T-cell (primary cell): ENCODE results near the gene RYR2. TPM values are rescaled to one million over a fixed set of nuclear protein-coding genes. Genes with fewer than 3 reads are reported as not detected.
"Not testable (repeated sequence)": the region's sequence is repeated elsewhere in the genome, so short reads cannot be mapped to it uniquely, and the experiment has no call there.

Experiments
- ATAC-seq, 4 experiments: fragments of 200-7000 bp in 3 of 4; fragments of 150-1000 bp in 1 of 4; cut with Tn5 transposase; replicated peaks in 1 of 4; 1 replicate in 3 of 4; 2 replicates in 1 of 4; pipeline ENCODE4 v1.10.0; 2021; ENCODE audit warnings: moderate library complexity in 3 of 4, mild to moderate bottlenecking in 2 of 4, moderate number of reproducible peaks in 1 of 4
- CTCF ChIA-PET, 2 donors: fragments of 300-600 bp; sonication (Branson Sonifier 250); formaldehyde crosslinking; loops; one replicate each; lab custom pipeline; 2022; ENCODE audit warnings: antibody characterized with exemption in 2 of 2; lab: Charles Lee
- POLR2A ChIA-PET, 2 donors: fragments of 300-600 bp; sonication (Branson Sonifier 250); formaldehyde crosslinking; loops; one replicate each; lab custom pipeline; 2022; ENCODE audit warnings: antibody characterized with exemption in 2 of 2; lab: Charles Lee
- DNase-seq, 35 experiments: peaks; one replicate each; pipeline versions ENCODE4 v3.0.0 to v3.0.0-alpha.2; 2013 to 2023
- H3K27ac ChIP-seq: one replicate; pipeline ENCODE4 v1.5.1; 2013; ENCODE audit warnings: low read length
- H3K27me3 ChIP-seq, 2 experiments: replicated peaks in 1 of 2; 1 replicate in 1 of 2; 2 replicates in 1 of 2; pipeline versions ENCODE4 v1.6.1 to v1.7.0; 2013; ENCODE audit warnings: low read length in 1 of 2, mixed read lengths in 1 of 2; ENCODE audit not compliant: control insufficient read depth in 2 of 2, insufficient read depth in 2 of 2; ENCODE audit errors: extremely low read depth in 1 of 2
- H3K36me3 ChIP-seq, 2 donors: 1 replicate in 1 of 2; 2 replicates in 1 of 2; pipeline versions ENCODE4 v1.6.1 to v1.7.0; 2013; ENCODE audit warnings: low read length in 1 of 2; ENCODE audit not compliant: control insufficient read depth in 2 of 2, insufficient read depth in 1 of 2; ENCODE audit errors: extremely low read depth in 1 of 2
- H3K4me1 ChIP-seq, 2 experiments: 1 replicate in 1 of 2; 2 replicates in 1 of 2; pipeline versions ENCODE4 v1.6.1 to v1.7.0; 2013; ENCODE audit warnings: low read length in 2 of 2, mixed read lengths in 1 of 2; ENCODE audit not compliant: insufficient read depth in 2 of 2, control insufficient read depth in 1 of 2; ENCODE audit errors: extremely low read depth in 1 of 2
- H3K4me3 ChIP-seq, 2 donors: 1 replicate in 1 of 2; 2 replicates in 1 of 2; pipeline versions ENCODE4 v1.5.1 to v1.7.0; 2013; ENCODE audit warnings: mild to moderate bottlenecking in 2 of 2, low read length in 1 of 2, moderate library complexity in 1 of 2; ENCODE audit not compliant: control insufficient read depth in 1 of 2; ENCODE audit errors: extremely low read depth in 1 of 2
- H3K9me3 ChIP-seq: 2 replicates; pipeline ENCODE4 v1.7.0; 2013
- H3K27ac Mint-ChIP-seq, 2 donors: one replicate each; pipeline ENCODE4 v1.8.0; 2020 to 2021; ENCODE audit warnings: mild to moderate bottlenecking in 2 of 2, mixed read lengths in 2 of 2
- H3K27me3 Mint-ChIP-seq, 2 donors: one replicate each; pipeline ENCODE4 v1.8.0; 2021 to 2022; ENCODE audit warnings: mixed read lengths in 2 of 2
- H3K36me3 Mint-ChIP-seq: one replicate; pipeline ENCODE4 v1.8.0; 2021; ENCODE audit warnings: mixed read lengths
- H3K4me1 Mint-ChIP-seq, 3 donors: one replicate each; pipeline ENCODE4 v1.8.0; 2020 to 2022; ENCODE audit warnings: mixed read lengths in 3 of 3, mild to moderate bottlenecking in 1 of 3
- H3K4me3 Mint-ChIP-seq, 3 donors: one replicate each; pipeline ENCODE4 v1.8.0; 2020 to 2022; ENCODE audit warnings: mild to moderate bottlenecking in 3 of 3, mixed read lengths in 3 of 3, moderate library complexity in 3 of 3
- H3K9me3 Mint-ChIP-seq, 3 donors: one replicate each; pipeline ENCODE4 v1.8.0; 2020 to 2022; ENCODE audit warnings: mixed read lengths in 3 of 3
- WGBS: methylation state at CpG from one replicate; pipeline ENCODE4 v1.1.5; 2013; ENCODE audit warnings: missing lambda C conversion rate; ENCODE audit not compliant: insufficient coverage; 5-methylcytosine and 5-hydroxymethylcytosine counted together
- total RNA-seq, 35 experiments: library from RNA in 6 of 35; stranded (reverse) in 6 of 35; fragments of 120-200 nt in 1 of 35; gene quantifications; one replicate each; pipeline versions ENCODE4 v1.2.1 to v1.2.4 and lab custom pipeline; 2013 to 2026

RYR2 gene
- total RNA-seq, 5 donors from 2014 or later (not counting 1 experiment from before 2014, with no cell fraction given): 0.07 to 0.33 (median 0.18) TPM; not detected in 1

DNA sequence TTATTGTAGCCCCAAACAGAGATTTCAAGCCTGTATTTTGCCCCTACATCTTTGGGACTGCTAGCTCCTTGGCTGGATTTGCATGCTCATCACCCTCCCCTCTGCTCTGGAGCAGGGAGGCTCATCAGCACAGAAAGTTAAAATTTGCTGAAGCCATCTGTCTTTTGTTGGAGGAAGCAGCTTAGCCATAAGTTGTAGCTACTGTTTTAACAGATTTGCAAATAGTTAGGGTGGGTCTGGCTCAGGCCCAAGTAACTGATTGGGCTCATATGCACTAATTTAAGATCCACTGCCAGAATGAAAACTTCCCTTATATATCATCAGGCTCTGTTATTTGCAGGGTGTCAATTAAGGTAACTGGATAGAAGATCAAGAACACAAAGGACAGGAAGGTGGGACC is 541.8 kb downstream of the RYR2 start:
- Histone ChIP-seq H3K4me1 (no peaks in the 10 kb centered on the region), H3K27ac (no peak overlapping the region), H3K4me3 (no peak overlapping the region), H3K27me3 (no peaks in the 10 kb centered on the region), H3K36me3 (no peaks in the 10 kb centered on the region), H3K9me3 (no peaks in the 10 kb centered on the region)
- H3K9me3 Mint-ChIP-seq: peaks cover 2 to 7% (median 4%) of the 10 kb centered on the region in 3 donors
- ATAC-seq (no peak), DNase-seq (no peak)
- H3K4me3 Mint-ChIP-seq: no peak overlapping the region
- ChIA-PET CTCF (interaction anchor here in 1 of 2 donors (1.1 kb wide), 1 partner anchor 21 kb away, joined by 4 read pairs; no protein-coding TSS in a partner anchor), POLR2A (no interaction called here)
- no peak overlapping the region for H3K27ac Mint-ChIP-seq
- H3K36me3 Mint-ChIP-seq: no peaks in the 10 kb centered on the region
- H3K27me3 Mint-ChIP-seq: peaks cover under 1 to 4% of the 10 kb centered on the region in 2 donors
- H3K4me1 Mint-ChIP-seq: no peaks in the 10 kb centered on the region

DNA sequence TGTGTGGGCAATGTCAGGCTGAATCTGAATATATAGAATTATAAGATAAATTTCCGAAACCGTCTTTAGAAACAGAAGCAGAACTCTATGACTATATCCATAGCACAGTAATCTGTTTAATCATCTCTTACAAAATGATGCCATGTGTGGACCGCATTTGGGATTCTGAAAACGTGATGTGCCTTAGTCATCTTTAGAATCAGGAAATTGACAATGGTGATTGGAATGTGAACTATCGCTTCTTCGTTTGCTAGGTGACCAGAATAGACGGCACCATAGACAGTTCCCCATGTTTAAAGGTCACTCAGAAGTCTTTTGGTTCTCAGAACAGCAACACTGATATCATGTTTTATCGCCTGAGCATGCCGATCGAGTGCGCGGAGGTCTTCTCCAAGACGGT is 548.4 kb downstream of the RYR2 start:
- ATAC-seq (no peak), DNase-seq (no peak)
- Mint-ChIP-seq H3K9me3 (peaks cover 5 to 12% (median 6%) of the 10 kb centered on the region in 3 donors), H3K4me1 (no peaks in the 10 kb centered on the region), H3K4me3 (no peak overlapping the region), H3K27ac (no peak overlapping the region), H3K36me3 (no peaks in the 10 kb centered on the region), H3K27me3 (peaks cover 0 to 10% of the 10 kb centered on the region in 2 donors)
- Histone ChIP-seq H3K27me3 (no peaks in the 10 kb centered on the region), H3K4me3 (no peak overlapping the region), H3K36me3 (no peaks in the 10 kb centered on the region), H3K4me1 (no peaks in the 10 kb centered on the region), H3K9me3 (no peaks in the 10 kb centered on the region), H3K27ac (no peak overlapping the region)
- ChIA-PET POLR2A (no interaction called here), CTCF (interaction anchor here in 1 of 2 donors (0.6 kb wide), 2 partner anchors 9 to 77 kb away, joined by 3 to 4 read pairs; no protein-coding TSS in a partner anchor)
- 95% methylated on average over 9 of the region's 13 CpGs for WGBS

DNA sequence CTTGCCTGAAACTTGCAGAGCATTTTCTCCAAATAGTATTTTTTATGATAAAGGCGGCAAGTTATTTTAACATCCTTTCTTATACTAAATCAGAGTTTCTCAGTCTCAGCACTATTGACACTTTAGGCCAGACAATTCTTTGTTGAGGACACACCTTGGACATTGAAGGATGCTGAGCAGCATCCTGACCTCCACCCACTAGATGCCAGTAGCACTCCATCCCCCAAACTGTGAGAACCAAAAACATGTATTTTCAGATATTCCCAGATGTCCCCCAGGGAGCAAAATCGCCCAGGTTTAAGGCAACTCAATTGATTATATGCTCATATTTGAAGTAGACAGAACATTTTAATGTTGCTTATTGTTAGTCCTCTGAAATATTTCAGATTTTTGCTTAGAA is 549.4 kb downstream of the RYR2 start:
- no peaks in the 10 kb centered on the region for H3K27me3 ChIP-seq
- no peak overlapping the region for H3K27ac ChIP-seq
- ATAC-seq (no peak), DNase-seq (no peak)
- POLR2A ChIA-PET: no interaction called here
- no peaks in the 10 kb centered on the region for H3K36me3 ChIP-seq
- Mint-ChIP-seq H3K27me3 (peaks cover 0 to 10% of the 10 kb centered on the region in 2 donors), H3K27ac (no peak overlapping the region), H3K4me1 (no peaks in the 10 kb centered on the region), H3K9me3 (peaks cover 15 to 22% (median 16%) of the 10 kb centered on the region in 3 donors), H3K36me3 (no peaks in the 10 kb centered on the region), H3K4me3 (no peak overlapping the region)
- H3K4me3 ChIP-seq: no peak overlapping the region
- CTCF ChIA-PET: no interaction called here
- whole genome bisulfite sequencing: no CpG with 5 or more reads among the region's 2 CpGs
- no peaks in the 10 kb centered on the region for H3K4me1 ChIP-seq
- H3K9me3 ChIP-seq: no peaks in the 10 kb centered on the region

DNA sequence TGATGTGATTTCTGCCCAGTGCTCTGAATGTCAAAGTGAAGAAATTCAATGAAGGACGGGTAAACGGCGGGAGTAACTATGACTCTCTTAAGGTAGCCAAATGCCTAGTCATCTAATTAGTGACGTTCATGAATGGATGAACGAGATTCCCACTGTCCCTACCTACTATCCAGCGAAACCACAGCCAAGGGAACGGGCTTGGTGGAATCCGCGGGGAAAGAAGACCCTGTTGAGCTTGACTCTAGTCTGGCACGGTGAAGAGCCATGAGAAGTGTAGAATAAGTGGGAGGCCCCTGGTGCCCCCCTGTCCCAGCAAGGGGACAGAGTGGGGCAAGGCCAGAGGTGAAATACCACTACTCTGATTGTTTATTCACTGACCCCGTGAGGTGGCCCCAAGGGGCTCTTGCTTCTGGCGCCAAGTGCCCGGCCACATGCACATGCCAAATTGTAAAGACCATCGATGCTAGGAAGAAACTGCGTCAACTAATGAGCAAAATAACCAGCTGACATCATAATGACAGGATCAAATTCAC is 561.1 kb downstream of the RYR2 start:
- CTCF ChIA-PET, H3K27ac ChIP-seq, H3K36me3 ChIP-seq, H3K36me3 Mint-ChIP-seq, H3K27ac Mint-ChIP-seq, H3K9me3 ChIP-seq, H3K4me1 Mint-ChIP-seq, H3K4me3 ChIP-seq, H3K4me3 Mint-ChIP-seq, ATAC-seq, POLR2A ChIA-PET, H3K27me3 Mint-ChIP-seq, H3K4me1 ChIP-seq, H3K27me3 ChIP-seq: not testable (repeated sequence)
- peak in 1 of 35 experiments; percentile 31 for DNase-seq
- 92% methylated on average over 3 of the region's 15 CpGs for WGBS
- H3K9me3 Mint-ChIP-seq: peaks cover 0 to 18% (median 5%) of the 10 kb centered on the region in 3 donors

- Mint-ChIP-seq H3K9me3 (peaks cover 4 to 11% (median 5%) of the 10 kb centered on the region in 3 donors), H3K4me1 (no peaks in the 10 kb centered on the region), H3K36me3 (no peaks in the 10 kb centered on the region), H3K27ac (no peak overlapping the region), H3K4me3 (no peak overlapping the region), H3K27me3 (no peaks in the 10 kb centered on the region)
- Histone ChIP-seq H3K27ac (no peak overlapping the region), H3K27me3 (no peaks in the 10 kb centered on the region), H3K4me3 (no peak overlapping the region), H3K9me3 (no peaks in the 10 kb centered on the region), H3K4me1 (no peaks in the 10 kb centered on the region), H3K36me3 (no peaks in the 10 kb centered on the region)
- no peak for DNase-seq
- ATAC-seq: no peak
- CTCF ChIA-PET: interaction anchor here in 1 of 2 donors (0.7 kb wide), 1 partner anchor 42 kb away, joined by 4 read pairs; no protein-coding TSS in a partner anchor
- 50% methylated on average over 2 of the region's 3 CpGs for WGBS
- POLR2A ChIA-PET: no interaction called here
These were observed 566.4 kb downstream of the RYR2 start for GRCh38 chr1:237608433-237608832.

- Histone ChIP-seq H3K27me3 (no peaks in the 10 kb centered on the region), H3K4me3 (no peak overlapping the region), H3K27ac (no peak overlapping the region), H3K36me3 (no peaks in the 10 kb centered on the region), H3K9me3 (no peaks in the 10 kb centered on the region), H3K4me1 (no peaks in the 10 kb centered on the region)
- CTCF ChIA-PET: no interaction called here
- POLR2A ChIA-PET: no interaction called here
- ATAC-seq (no peak), DNase-seq (no peak)
- Mint-ChIP-seq H3K4me1 (no peaks in the 10 kb centered on the region), H3K9me3 (peaks cover 0 to 5% (median 5%) of the 10 kb centered on the region in 3 donors), H3K36me3 (no peaks in the 10 kb centered on the region), H3K27ac (no peak overlapping the region), H3K4me3 (no peak overlapping the region), H3K27me3 (no peaks in the 10 kb centered on the region)
- 67% methylated on average over 3 of the region's 5 CpGs for WGBS
These were observed 568.2 kb downstream of the RYR2 start for GRCh38 chr1:237610157-237610556.
